ENCODE results near the gene RAP1GAP. TPM values are rescaled to one million over a fixed set of nuclear protein-coding genes. Genes with fewer than 3 reads are reported as not detected.

The RAP1GAP gene
- total and polyA plus RNA-seq, 4 donors: 5.6 to 64.7 (median 28.0) TPM

DNA sequence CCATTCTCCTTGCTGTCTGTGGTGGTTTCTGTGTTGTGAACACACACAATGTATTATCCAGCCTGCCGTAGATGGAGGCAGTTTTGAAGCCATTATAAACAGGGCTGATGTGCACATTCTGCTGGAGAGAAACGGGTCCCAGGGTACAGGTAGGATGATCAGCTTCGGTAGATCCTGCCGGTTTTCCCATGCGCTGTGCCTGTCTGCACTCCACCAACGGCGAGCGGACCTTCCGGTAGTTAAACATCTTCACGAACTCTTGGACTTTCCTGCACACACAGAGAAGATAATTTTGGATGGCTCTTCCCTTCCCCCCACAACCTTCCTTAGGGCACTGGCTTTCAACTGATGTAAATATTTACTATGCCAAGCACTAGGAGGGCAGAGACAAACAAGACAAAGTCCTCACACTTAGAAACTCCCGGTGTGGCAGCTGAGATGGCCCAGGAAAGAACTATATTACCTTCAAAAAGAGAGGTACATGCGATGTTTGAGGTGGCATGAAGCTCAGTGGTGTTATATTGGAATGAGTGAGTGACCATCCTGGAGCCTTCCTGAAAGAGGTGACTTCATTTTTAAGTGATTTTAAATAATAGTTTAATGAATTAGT is 118.2 kb downstream of the RAP1GAP start:
- 77 to 84% methylated on average over 12 of the region's 12 CpGs for WGBS, 2 donors
- peaks cover 0 to 6% (median 0%) of the 10 kb centered on the region in 5 donors for H3K4me1 ChIP-seq (ENCODE audit: control insufficient read depth in 5 of 5, insufficient read depth in 5 of 5, low read length in 5 of 5)
- peaks cover 0 to 5% (median 0%) of the 10 kb centered on the region in 3 donors for H3K27me3 ChIP-seq (ENCODE audit: control insufficient read depth in 3 of 3, insufficient read depth in 3 of 3, low read length in 2 of 3)
- H3K27ac ChIP-seq (ENCODE audit: low read depth in 1 of 2, low read length in 1 of 2): no peak overlapping the region
- ATAC-seq (ENCODE audit: insufficient read depth, low FRiP score): no peak
- DNase-seq: no peak
- peaks cover 0 to 2% (median 0%) of the 10 kb centered on the region in 4 donors for H3K9me3 ChIP-seq (ENCODE audit: control insufficient read depth in 4 of 4, insufficient read depth in 3 of 4, low read length in 3 of 4)
- TF ChIP-seq, protein P1, sequence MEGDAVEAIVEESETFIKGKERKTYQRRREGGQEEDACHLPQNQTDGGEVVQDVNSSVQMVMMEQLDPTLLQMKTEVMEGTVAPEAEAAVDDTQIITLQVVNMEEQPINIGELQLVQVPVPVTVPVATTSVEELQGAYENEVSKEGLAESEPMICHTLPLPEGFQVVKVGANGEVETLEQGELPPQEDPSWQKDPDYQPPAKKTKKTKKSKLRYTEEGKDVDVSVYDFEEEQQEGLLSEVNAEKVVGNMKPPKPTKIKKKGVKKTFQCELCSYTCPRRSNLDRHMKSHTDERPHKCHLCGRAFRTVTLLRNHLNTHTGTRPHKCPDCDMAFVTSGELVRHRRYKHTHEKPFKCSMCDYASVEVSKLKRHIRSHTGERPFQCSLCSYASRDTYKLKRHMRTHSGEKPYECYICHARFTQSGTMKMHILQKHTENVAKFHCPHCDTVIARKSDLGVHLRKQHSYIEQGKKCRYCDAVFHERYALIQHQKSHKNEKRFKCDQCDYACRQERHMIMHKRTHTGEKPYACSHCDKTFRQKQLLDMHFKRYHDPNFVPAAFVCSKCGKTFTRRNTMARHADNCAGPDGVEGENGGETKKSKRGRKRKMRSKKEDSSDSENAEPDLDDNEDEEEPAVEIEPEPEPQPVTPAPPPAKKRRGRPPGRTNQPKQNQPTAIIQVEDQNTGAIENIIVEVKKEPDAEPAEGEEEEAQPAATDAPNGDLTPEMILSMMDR (IDR thresholded peaks at IDR 0.05; ENCODE audit: control extremely low read depth, extremely low read depth): no peak
- no peak overlapping the region for H3K9ac ChIP-seq (ENCODE audit: insufficient read depth in 1 of 2, low read length in 2 of 2)
- H3K4me3 ChIP-seq: no peak overlapping the region
- peaks cover 0 to 2% (median 0%) of the 10 kb centered on the region in 4 donors for H3K36me3 ChIP-seq (ENCODE audit: control insufficient read depth in 4 of 4, insufficient read depth in 4 of 4, low read length in 4 of 4)

DNA sequence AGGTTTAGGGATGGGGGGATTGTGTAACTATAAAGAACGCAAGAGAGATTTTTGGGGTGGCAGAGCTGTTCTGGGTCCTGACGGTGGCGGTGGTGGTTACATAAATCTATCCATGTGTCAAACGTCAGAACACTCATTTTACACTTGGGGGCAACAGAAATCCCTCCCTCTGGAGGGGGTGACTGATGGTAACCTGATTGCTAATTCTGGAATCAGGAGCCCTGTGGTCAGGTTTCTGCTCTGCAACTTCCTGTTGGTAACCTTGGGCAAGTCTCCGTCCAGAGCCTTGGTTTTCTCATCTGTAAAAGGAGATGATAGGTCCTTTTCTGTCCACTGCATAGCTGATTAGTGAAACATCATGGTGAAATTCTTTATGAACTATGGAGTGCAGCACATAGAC is 119.1 kb downstream of the RAP1GAP start:
- WGBS, 2 donors: 22 to 47% methylated on average over 5 of the region's 5 CpGs
- Histone ChIP-seq H3K9ac (ENCODE audit: insufficient read depth in 1 of 2, low read length in 2 of 2) (no peak overlapping the region), H3K4me1 (ENCODE audit: control insufficient read depth in 5 of 5, insufficient read depth in 5 of 5, low read length in 5 of 5) (peaks cover 0 to 6% (median 0%) of the 10 kb centered on the region in 5 donors), H3K27me3 (ENCODE audit: control insufficient read depth in 3 of 3, insufficient read depth in 3 of 3, low read length in 2 of 3) (peaks cover 0 to 5% (median 0%) of the 10 kb centered on the region in 3 donors), H3K27ac (ENCODE audit: low read depth in 1 of 2, low read length in 1 of 2) (no peak overlapping the region), H3K4me3 (no peak overlapping the region), H3K9me3 (ENCODE audit: control insufficient read depth in 4 of 4, insufficient read depth in 3 of 4, low read length in 3 of 4) (peaks cover 0 to 2% (median 0%) of the 10 kb centered on the region in 4 donors), H3K36me3 (ENCODE audit: control insufficient read depth in 4 of 4, insufficient read depth in 4 of 4, low read length in 4 of 4) (peaks cover 0 to 2% (median 0%) of the 10 kb centered on the region in 4 donors)
- TF ChIP-seq, protein P1 (IDR thresholded peaks at IDR 0.05; ENCODE audit: control extremely low read depth, extremely low read depth): no peak
- ATAC-seq (ENCODE audit: insufficient read depth, low FRiP score) (no peak), DNase-seq (no peak)

DNA sequence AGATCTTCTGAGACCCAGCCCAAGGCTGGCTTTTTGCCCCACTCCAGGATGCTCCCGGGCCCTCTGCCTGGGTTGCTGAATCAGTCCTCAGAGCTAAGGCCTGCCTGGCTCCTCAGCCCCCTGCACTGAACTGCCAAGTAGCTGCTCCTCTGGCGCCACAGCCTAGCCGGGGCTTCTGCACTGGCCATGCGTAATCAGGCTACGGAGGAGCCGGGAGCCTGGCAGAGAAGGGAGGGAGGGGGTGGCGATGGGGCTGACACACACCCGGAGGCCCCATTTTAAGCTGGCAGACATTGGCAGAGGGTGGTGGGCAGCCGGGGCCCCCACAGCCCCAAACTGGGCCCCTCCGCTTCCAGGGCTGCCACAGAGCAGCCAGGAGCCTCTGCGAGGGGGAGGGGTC is 121.3 kb downstream of the RAP1GAP start:
- no peak for ATAC-seq (ENCODE audit: insufficient read depth, low FRiP score)

More for the DNA sequence above, 121.3 kb downstream of the RAP1GAP start:
- Histone ChIP-seq H3K27ac (ENCODE audit: low read depth in 1 of 2, low read length in 1 of 2) (no peak overlapping the region), H3K9ac (ENCODE audit: insufficient read depth in 1 of 2, low read length in 2 of 2) (no peak overlapping the region), H3K4me3 (no peak overlapping the region), H3K9me3 (ENCODE audit: control insufficient read depth in 4 of 4, insufficient read depth in 3 of 4, low read length in 3 of 4) (peaks cover 0 to 2% (median 0%) of the 10 kb centered on the region in 4 donors), H3K27me3 (ENCODE audit: control insufficient read depth in 3 of 3, insufficient read depth in 3 of 3, low read length in 2 of 3) (peaks cover 0 to 5% (median 0%) of the 10 kb centered on the region in 3 donors), H3K36me3 (ENCODE audit: control insufficient read depth in 4 of 4, insufficient read depth in 4 of 4, low read length in 4 of 4) (no peaks in the 10 kb centered on the region), H3K4me1 (ENCODE audit: control insufficient read depth in 5 of 5, insufficient read depth in 5 of 5, low read length in 5 of 5) (peaks cover 0 to 5% (median 0%) of the 10 kb centered on the region in 5 donors)
- WGBS, 2 donors: 87 to 88% methylated on average over 10 to 11 of the region's 11 CpGs
- TF ChIP-seq, protein P1 (IDR thresholded peaks at IDR 0.05; ENCODE audit: control extremely low read depth, extremely low read depth): no peak
- DNase-seq: no peak

Other genes starting within 250 kb of the RAP1GAP start
- 10 to 100 TPM in 1 of 2 donors, 1 to 10 TPM in 1; 9.7 to 17.6 TPM for gene NBPF3, start 229.2 kb downstream of the RAP1GAP start, total RNA-seq
- gene NBPF3, start 229.2 kb downstream of the RAP1GAP start, polyA plus RNA-seq: 1 to 10 TPM; 1.3 to 1.6 TPM
- gene ALPL, start 159.9 kb downstream of the RAP1GAP start, total RNA-seq: 100 to 1,000 TPM in 1 of 2 donors, 10 to 100 TPM in 1; 38.6 to 242 TPM
- 100 to 1,000 TPM; 220 to 241 TPM for gene ALPL, start 159.9 kb downstream of the RAP1GAP start, polyA plus RNA-seq
- gene USP48, start 113.8 kb upstream of the RAP1GAP start, total RNA-seq: 100 to 1,000 TPM in 1 of 2 donors, 10 to 100 TPM in 1; 47.2 to 107 TPM
- 10 to 100 TPM; 15.6 to 19.8 TPM for gene USP48, start 113.8 kb upstream of the RAP1GAP start, polyA plus RNA-seq
- gene LDLRAD2, start 142.9 kb upstream of the RAP1GAP start, total RNA-seq: under 1 TPM; 0.20 to 0.43 TPM
- 1 to 10 TPM in 1 of 2 donors, under 1 TPM in 1; 0.65 to 2.8 TPM for gene LDLRAD2, start 142.9 kb upstream of the RAP1GAP start, polyA plus RNA-seq